Measurements from ENCODE around the gene SPAG5.

DNA sequence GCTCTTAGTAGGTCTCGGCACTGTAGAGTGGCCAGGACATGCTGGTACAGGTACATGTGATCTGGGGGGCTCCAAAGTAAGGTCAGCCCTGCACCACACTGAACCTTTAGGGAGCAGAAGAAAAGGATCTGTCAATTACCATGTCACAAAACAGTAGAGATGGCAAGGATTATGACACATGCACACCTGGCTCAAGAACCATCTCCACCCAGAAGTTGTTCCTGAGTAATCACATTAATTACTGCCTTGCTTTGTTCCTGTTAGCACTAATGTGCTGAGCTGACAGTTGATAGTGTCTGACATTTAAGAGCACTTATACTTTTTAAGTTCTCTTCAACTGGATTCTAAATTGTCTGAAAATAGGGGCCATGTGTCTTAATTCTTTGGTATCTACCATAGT, 36.7 kb upstream of the SPAG5 start:
- TF ChIP-seq POLR2A (IDR thresholded peaks at IDR 0.05) = no peak
- TF ChIP-seq CTCF (IDR thresholded peaks at IDR 0.05) = no peak
- TF ChIP-seq EP300 (IDR thresholded peaks at IDR 0.05) = no peak

Measured in suprapubic skin (tissue), 3 donors.